ENCODE results near the gene PRKD2.

DNA sequence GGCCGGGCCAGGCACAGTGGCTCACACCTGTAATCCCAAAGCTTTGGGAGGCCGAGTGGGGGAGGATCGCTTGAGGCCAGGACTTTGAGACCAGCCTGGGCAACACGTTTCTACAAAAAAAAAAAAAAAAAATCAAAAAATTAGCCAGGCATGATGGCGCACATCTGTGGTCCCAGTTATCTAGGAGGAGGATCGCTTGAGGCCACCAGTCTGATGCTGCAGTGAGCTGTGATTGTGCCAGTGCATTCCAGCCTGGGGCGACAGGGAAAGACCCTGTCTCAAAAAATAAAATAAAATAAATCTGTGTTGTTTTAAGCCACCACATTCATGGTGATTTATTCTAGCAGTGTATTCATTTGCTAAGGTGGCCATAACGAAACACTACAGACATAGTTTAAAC is 51.8 kb downstream of the PRKD2 start:
- TF ChIP-seq, protein P1, sequence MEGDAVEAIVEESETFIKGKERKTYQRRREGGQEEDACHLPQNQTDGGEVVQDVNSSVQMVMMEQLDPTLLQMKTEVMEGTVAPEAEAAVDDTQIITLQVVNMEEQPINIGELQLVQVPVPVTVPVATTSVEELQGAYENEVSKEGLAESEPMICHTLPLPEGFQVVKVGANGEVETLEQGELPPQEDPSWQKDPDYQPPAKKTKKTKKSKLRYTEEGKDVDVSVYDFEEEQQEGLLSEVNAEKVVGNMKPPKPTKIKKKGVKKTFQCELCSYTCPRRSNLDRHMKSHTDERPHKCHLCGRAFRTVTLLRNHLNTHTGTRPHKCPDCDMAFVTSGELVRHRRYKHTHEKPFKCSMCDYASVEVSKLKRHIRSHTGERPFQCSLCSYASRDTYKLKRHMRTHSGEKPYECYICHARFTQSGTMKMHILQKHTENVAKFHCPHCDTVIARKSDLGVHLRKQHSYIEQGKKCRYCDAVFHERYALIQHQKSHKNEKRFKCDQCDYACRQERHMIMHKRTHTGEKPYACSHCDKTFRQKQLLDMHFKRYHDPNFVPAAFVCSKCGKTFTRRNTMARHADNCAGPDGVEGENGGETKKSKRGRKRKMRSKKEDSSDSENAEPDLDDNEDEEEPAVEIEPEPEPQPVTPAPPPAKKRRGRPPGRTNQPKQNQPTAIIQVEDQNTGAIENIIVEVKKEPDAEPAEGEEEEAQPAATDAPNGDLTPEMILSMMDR (IDR thresholded peaks at IDR 0.05) = no peak
- TF ChIP-seq POLR2A (IDR thresholded peaks at IDR 0.05) = no peak

Data from esophagus squamous epithelium (tissue), 4 donors.